ENCODE measurements around the gene HOXA7.

Gene HOXA7

GRCh38 chr7:27162561-27163287 lies 6.2 kb upstream of the HOXA7 start:
- no peak for TF ChIP-seq CTCF (IDR thresholded peaks at IDR 0.05)

- no peak for TF ChIP-seq CTCF (IDR thresholded peaks at IDR 0.05)
These were observed 5.5 kb upstream of the HOXA7 start for GRCh38 chr7:27161721-27162560.

- peak; percentile 29; the same call in 1 of the 2 replicates for TF ChIP-seq CTCF (IDR thresholded peaks at IDR 0.05)
These were observed 4.8 kb upstream of the HOXA7 start for GRCh38 chr7:27161214-27161720.

GRCh38 chr7:27160546-27161213 lies 4.2 kb upstream of the HOXA7 start:
- TF ChIP-seq CTCF (IDR thresholded peaks at IDR 0.05) = peak; percentile 99

- TF ChIP-seq CTCF (IDR thresholded peaks at IDR 0.05) = no peak
These were observed 3.7 kb upstream of the HOXA7 start for GRCh38 chr7:27160145-27160545.

- no peak for TF ChIP-seq CTCF (IDR thresholded peaks at IDR 0.05)
These were observed 3.0 kb upstream of the HOXA7 start for GRCh38 chr7:27159266-27160144.
